Activated CD8-positive, alpha-beta T cell treated with anti-CD3 and anti-CD28 coated beads for 36 hours (primary cell): ENCODE measurements around the gene SUPT3H. TPM values are rescaled to one million over a fixed set of nuclear protein-coding genes. Genes with fewer than 3 reads are reported as not detected.

ENCODE experiments used
- ATAC-seq: fragments of 200-7000 bp; cut with Tn5 transposase; one replicate; pipeline ENCODE4 v1.10.0; 2021; ENCODE audit warnings: mild to moderate bottlenecking, moderate library complexity
- CTCF ChIA-PET: fragments of 350-600 bp; sonication (Branson Sonifier 250); formaldehyde crosslinking; loops from one replicate; lab custom pipeline; 2021; ENCODE audit warnings: antibody characterized with exemption; lab: Charles Lee
- POLR2A ChIA-PET: fragments of 350-600 bp; sonication (Branson Sonifier 250); formaldehyde crosslinking; loops from one replicate; lab custom pipeline; 2021; ENCODE audit warnings: antibody characterized with exemption; lab: Charles Lee
- DNase-seq: peaks from one replicate; pipeline ENCODE4 v3.0.0-alpha.2; 2020
- H3K27ac Mint-ChIP-seq: one replicate; pipeline ENCODE4 v1.8.0; 2021; ENCODE audit warnings: mild to moderate bottlenecking, mixed read lengths
- H3K27me3 Mint-ChIP-seq: one replicate; pipeline ENCODE4 v1.8.0; 2021; ENCODE audit warnings: mixed read lengths
- H3K36me3 Mint-ChIP-seq: one replicate; pipeline ENCODE4 v1.8.0; 2021; ENCODE audit warnings: low read depth, mixed read lengths
- H3K4me1 Mint-ChIP-seq: one replicate; pipeline ENCODE4 v1.8.0; 2021; ENCODE audit warnings: low read depth, mixed read lengths
- H3K4me3 Mint-ChIP-seq: one replicate; pipeline ENCODE4 v1.8.0; 2021; ENCODE audit warnings: mild to moderate bottlenecking, moderate library complexity, mixed read lengths
- H3K9me3 Mint-ChIP-seq: one replicate; pipeline ENCODE4 v1.8.0; 2021; ENCODE audit warnings: mixed read lengths
- CTCF ChIP-seq: fragments of 200-600 bp; IDR thresholded peaks from one replicate; pipeline ENCODE4 v1.8.0; 2022; ENCODE audit warnings: antibody characterized with exemption, mild to moderate bottlenecking
- intact Hi-C: fragments of 100-400 bp; cut with micrococcal nuclease; formaldehyde crosslinking; loops from one replicate; pipeline ENCODE4 v1.10.0; 2022
- total RNA-seq, 2 experiments: library from RNA; stranded (reverse); gene quantifications; one replicate each; pipeline ENCODE4 v1.2.3, GENCODE V29; 2021

SUPT3H gene
- total RNA-seq, 2 experiments from 2014 or later = 20.0 to 20.2 TPM

- TF ChIP-seq CTCF = no peak
- ATAC-seq (no peak), DNase-seq (no peak)
- H3K36me3 Mint-ChIP-seq = peaks cover 2% of the 10 kb centered on the region
- peaks cover 9% of the 10 kb centered on the region for H3K4me1 Mint-ChIP-seq
- CTCF ChIA-PET = no interaction called here
- POLR2A ChIA-PET = no interaction called here
- intact Hi-C loops = no loop called here
- peaks cover 7% of the 10 kb centered on the region for H3K9me3 Mint-ChIP-seq
- H3K4me3 Mint-ChIP-seq = no peak overlapping the region
- no peak overlapping the region for H3K27ac Mint-ChIP-seq
- H3K27me3 Mint-ChIP-seq = no peaks in the 10 kb centered on the region
Observed at GRCh38 chr6:45265246-45265645, 112.5 kb downstream of the SUPT3H start.

- ChIA-PET POLR2A (no interaction called here), CTCF (interaction anchor here (0.9 kb wide), 1 partner anchor 11 kb away, joined by 3 read pairs; no protein-coding TSS in a partner anchor)
- Mint-ChIP-seq H3K36me3 (peaks cover 2% of the 10 kb centered on the region), H3K27ac (no peak overlapping the region), H3K4me3 (no peak overlapping the region), H3K27me3 (no peaks in the 10 kb centered on the region), H3K4me1 (peaks cover 8% of the 10 kb centered on the region), H3K9me3 (peaks cover 7% of the 10 kb centered on the region)
- DNase-seq (no peak), ATAC-seq (no peak)
- intact Hi-C loops = no loop called here
- TF ChIP-seq CTCF = no peak
Observed at GRCh38 chr6:45260696-45261095, 117.0 kb downstream of the SUPT3H start.

- Mint-ChIP-seq H3K9me3 (peaks cover 2% of the 10 kb centered on the region), H3K4me3 (no peak overlapping the region), H3K4me1 (peaks cover 11% of the 10 kb centered on the region), H3K27ac (no peak overlapping the region), H3K36me3 (no peaks in the 10 kb centered on the region), H3K27me3 (no peaks in the 10 kb centered on the region)
- no peak for DNase-seq
- ATAC-seq = no peak
- CTCF ChIA-PET = no interaction called here
- no peak for TF ChIP-seq CTCF
- POLR2A ChIA-PET = no interaction called here
- intact Hi-C loops = no loop called here
Observed at GRCh38 chr6:45256697-45257695, 120.7 kb downstream of the SUPT3H start.

GRCh38 chr6:45255434-45255833, 122.3 kb downstream of the SUPT3H start:
- intact Hi-C loops = no loop called here
- Mint-ChIP-seq H3K36me3 (no peaks in the 10 kb centered on the region), H3K27me3 (no peaks in the 10 kb centered on the region), H3K4me1 (peaks cover 17% of the 10 kb centered on the region), H3K4me3 (no peak overlapping the region), H3K9me3 (no peaks in the 10 kb centered on the region), H3K27ac (no peak overlapping the region)
- DNase-seq (no peak), ATAC-seq (no peak)
- ChIA-PET CTCF (no interaction called here), POLR2A (interaction anchor here (0.6 kb wide), 1 partner anchor 197 kb away, joined by 3 read pairs; no protein-coding TSS in a partner anchor)
- no peak for TF ChIP-seq CTCF

GRCh38 chr6:45254253-45254652, 123.5 kb downstream of the SUPT3H start:
- H3K9me3 Mint-ChIP-seq = no peaks in the 10 kb centered on the region
- no peak overlapping the region for H3K27ac Mint-ChIP-seq
- H3K4me3 Mint-ChIP-seq = no peak overlapping the region
- no peak for DNase-seq
- TF ChIP-seq CTCF = no peak
- ChIA-PET CTCF (no interaction called here), POLR2A (no interaction called here)
- no peaks in the 10 kb centered on the region for H3K27me3 Mint-ChIP-seq
- H3K36me3 Mint-ChIP-seq = peaks cover 2% of the 10 kb centered on the region
- ATAC-seq = no peak
- H3K4me1 Mint-ChIP-seq = peaks cover 27% of the 10 kb centered on the region
- intact Hi-C loops = no loop called here
